ENCODE measurements around the gene LSM11.

The LSM11 gene

DNA sequence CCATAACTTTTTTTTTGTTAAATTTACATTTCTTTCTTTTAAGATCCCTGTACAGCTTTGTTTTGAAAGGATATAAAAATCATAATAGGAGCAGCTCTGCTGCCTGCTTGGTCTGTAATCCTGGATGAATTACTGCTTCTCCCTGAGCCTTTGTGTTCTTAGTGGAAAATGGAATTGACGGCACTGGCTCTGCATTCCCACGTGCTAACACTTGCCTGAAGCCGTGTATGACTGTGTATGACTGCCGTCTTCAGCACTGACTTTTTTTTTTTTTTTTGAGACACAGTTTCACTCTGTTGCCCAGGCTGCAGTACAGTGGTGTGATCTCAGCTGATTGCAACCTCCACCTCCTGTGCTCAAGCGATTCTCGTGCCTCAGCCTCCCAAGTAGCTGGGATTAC, 7.5 kb upstream of the LSM11 start:
- DNase-seq = no peak

DNA sequence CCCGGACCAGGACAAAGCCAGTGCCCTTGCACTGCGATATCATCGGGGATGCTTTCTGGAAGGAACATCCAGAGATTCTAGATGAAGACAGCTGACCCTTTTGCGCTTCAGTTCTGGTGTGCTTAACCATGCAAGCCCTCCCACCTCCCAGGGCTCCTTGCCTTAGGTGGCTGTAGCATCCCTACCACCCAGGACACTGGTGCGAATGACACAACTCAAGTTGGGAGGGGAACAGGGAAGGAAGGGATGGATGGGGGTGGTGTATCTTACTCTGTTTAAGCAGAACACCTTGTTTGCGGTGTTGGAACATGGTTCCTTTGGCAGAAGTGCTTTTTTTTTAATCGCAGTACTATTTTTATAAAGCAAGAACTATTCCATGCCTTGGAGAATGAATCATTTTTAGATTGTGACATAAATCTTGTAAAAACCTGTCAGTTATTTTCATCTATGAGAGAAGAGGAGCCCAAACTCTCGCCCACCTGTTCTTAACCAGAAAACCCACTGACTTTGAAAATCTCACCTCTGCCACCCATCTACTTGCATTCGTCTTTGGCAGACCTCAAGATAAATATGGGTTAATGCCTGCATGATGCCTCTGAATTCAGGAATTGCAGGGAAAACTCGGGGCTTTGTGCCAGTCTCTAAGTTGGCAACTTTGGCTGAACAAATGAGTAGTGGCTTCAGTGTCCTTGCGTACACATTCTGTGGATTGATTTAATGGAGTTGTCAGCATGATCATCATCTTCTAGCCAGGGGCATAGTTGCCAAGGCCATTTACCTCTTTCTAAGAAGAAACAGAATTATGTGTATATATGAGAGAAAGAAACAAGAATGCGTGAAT, 3.9 kb upstream of the LSM11 start:
- DNase-seq = no peak

DNA sequence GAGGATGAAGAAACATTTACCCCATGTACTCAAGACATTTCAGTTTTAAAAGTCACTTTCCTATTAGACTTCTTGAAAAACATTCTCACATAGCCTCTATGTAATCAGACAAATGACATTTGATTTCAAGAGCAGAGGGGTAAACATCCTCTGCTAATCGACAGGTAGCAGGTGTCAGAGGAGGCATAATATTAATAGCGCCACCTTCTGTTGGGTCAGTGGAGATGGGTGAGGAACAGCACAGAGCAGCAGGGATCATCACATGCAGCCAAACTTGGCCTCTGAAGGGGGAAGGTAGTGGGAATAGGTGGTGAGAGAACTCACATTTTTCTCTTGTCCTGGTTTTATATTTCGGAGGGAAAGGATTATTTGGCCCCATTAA, 3.3 kb upstream of the LSM11 start:
- peak; percentile 56 for DNase-seq

DNA sequence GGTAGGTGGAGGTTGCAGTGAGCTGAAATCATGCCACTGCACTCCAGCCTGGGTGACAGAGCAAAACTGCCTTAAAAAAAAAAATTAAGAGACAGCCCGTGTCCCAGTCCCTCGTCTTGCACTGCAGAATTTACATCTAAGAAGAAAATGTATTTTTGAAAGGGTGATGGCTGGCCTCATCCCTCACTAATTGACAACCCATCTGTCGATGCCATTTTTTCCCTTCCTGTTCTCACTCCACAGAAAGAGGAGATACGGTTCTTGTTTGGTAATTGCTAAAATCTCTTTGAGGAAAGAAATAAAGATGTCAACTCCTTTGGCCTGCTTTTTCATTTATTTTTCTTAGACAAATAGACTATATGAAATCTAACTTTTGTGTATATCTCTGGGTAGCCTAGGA, 2.4 kb upstream of the LSM11 start:
- DNase-seq = no peak

GRCh38 chr5:157744051-157745011, 819 bp downstream of the LSM11 start:
- DNase-seq = no peak

GRCh38 chr5:157745041-157745456, 1.5 kb downstream of the LSM11 start:
- no peak for DNase-seq

GRCh38 chr5:157747173-157747740, 3.7 kb downstream of the LSM11 start:
- no peak for DNase-seq

DNA sequence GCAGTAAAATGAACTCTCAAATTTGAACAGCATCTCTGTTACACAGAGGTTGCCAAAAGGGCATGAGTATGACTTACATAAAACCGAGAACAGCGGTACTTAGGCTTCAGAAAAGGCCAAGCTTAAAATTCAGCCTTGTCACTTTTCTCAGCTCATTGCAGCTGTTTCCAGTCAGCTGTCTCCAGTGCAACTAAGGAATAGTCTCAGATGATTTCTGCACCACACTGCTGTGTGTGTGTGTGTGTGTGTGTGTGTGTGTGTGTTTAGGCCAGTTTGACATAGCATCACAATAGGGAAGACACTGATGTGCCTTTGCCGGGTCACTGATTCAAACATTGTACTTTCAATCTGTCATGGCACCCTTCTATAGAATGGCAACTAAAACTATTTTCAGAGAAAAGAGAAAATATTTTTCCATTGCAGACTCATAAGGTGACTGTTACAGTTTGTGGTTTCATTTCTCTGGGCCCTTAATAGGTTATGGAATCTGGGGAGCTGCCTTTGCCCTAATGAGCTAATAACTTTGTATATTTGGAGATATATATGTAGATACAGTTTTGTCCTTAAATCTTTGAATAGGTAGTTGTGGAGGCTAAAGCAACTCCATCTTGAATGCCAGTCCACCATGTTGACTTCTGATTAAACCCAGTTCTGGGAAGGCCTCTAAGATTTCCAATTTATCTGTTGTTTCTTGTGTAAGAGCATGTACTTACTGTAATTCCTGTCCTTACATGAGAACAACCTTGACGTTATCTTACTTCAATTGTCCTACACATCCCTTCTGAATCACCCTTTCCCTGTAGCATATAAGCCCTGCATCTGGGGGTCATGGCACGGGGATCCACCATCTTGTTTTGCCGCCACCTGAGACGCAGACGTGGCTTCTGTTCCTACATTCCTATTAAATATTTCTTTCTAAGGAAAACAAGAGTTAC, 4.5 kb downstream of the LSM11 start:
- no peak for DNase-seq

DNA sequence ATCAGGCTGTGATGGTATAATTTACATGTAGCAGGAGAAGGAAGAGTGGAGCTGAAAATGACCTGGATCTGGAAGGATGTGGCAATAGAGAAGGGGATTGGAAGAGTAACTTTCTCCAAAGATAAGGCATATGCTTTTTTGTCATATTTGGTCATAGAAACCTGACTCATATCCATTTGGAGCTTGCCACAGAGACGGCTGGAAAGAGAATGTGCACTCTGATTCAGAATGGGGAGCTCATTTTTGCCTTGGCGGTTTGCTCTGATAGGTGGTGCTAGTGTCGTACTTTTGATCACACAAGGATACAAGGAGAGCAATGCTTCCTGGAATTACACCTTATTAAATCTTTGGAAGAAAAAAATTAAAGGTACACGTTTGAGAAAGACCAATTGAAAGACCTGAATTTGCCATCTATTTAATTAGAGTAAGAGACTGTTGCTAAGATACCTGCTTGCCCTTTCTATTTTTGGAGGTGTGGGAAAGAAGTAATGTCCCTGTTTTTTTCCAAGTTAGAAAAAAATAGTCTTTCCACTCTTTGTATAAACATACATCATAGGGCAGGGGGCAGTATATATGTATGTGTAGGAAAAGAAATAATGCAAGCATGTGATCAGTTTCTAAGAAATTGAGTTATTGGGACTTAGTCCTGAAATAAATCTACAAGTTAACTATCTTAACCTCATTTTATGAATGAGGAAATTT, 5.4 kb downstream of the LSM11 start:
- no peak for DNase-seq

- DNase-seq = no peak
These were observed 5.9 kb downstream of the LSM11 start for GRCh38 chr5:157749462-157749799.

DNA sequence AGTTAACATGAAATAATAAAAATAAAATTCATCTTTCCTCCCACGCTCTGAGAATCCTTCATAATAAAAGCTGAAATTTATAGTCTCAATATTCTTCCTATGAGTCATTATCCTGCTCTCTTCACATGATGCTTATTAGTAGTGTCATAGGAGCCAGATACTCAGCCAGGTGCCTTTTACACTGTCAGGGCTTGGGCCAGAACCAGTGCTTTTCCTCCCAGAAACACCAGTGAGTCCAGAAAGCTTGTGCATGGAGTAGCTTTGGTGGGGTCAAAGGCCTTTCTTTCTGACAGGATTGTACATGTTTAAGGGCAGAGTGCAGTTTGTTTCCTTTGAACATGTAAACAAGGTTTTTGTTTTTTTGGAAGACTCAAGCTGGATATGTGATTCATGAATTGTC, 6.8 kb downstream of the LSM11 start:
- DNase-seq = no peak

DNA sequence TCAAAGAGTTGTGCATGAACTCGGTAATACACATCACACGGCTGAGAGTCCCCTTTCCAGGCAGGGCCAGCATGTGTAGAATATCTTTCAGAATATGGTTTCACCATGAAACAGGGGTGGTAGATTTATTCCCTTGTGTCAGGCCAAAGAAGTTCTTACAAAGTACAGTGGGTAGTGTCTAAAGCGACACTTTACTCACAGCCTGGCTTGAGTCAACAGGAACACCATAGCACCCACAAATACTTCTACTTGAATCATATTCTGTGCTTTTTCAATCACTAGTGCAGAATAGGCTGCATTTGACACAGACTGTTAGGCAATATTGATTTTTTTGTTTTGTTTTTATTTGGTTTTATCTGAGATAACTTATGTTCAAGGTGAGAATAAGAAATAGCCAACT, 12.6 kb downstream of the LSM11 start:
- DNase-seq = no peak

DNA sequence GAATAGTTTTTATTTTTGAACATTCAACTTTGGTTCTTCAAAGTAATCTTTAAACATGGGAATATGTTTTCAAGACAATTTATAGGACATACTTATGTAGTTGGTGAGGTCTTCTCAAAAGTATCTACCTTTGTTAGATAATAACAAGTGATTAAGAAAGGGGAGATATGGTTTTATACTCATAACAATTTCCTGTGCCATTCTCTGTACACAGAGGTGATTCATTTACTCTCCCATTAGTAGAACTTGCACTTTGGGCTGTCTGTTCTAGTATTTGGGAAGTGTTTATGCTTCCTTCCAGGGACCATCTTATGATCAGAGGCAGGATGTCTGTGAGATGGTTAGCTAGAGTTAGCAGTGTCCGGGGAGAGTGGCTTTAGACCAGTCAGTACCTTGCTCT, 15.2 kb downstream of the LSM11 start:
- no peak for DNase-seq

GRCh38 chr5:157761690-157762621, 18.4 kb downstream of the LSM11 start:
- peak; percentile 59 for DNase-seq

DNA sequence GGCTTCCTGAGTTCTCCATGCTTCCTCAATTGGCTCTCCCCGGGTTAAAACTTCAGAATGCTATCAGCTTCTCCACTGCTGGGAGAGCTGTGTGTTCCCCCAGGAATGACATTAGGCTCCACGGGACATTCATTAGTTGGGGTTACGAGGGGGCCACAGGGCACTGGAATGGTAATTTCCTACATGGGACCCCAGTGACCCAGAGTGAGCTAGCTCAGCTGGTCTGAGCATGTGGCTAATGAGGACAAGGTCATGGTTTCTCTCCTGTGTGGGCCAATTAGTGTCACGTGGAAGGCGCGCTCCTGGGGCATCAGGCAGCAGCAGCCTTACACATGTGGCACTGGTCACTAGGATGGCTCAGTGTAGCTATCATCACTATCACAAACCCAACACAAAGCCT, 21.0 kb downstream of the LSM11 start:
- DNase-seq = no peak

DNA sequence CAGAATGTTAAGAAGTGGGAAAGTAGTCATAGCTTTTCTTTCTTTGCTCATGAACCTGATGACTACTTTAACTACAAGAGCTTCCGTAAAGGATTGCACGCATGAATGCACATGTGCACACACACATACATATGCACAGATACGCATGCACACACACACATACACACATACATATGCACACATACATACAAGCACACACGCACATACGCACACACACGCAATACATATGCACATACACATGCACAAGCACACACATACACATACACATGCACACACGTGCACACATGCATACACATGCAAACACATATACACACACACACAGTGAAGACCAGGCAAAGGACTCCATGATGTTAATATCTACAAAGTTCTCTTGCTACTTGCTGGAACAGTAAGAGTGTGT, 22.9 kb downstream of the LSM11 start:
- no peak for DNase-seq

DNA sequence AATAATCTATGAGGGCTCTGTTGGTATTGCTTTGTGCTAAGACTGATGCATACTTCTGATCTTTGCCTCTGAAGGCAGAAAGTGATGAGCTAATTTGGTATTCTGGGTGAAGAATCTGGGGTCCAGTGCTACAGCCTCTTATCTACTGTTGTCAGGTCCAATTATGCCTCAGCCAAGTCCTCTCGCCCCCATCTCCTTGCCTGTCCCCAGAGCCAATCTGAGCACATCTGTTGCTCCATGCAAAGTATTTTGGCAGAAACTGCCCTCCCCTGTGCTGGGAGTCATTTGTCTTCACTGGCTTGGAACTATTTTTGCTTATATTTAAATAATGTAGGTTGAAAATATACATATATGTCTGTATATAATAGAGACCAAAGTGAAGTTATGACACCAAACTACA, 23.4 kb downstream of the LSM11 start:
- DNase-seq = no peak

GRCh38 chr5:157767689-157768088, 24.2 kb downstream of the LSM11 start:
- no peak for DNase-seq

- DNase-seq = no peak
These were observed 27.2 kb downstream of the LSM11 start for GRCh38 chr5:157770665-157771064.

- DNase-seq = no peak
These were observed 28.6 kb downstream of the LSM11 start for GRCh38 chr5:157772127-157772526.
